Measurements from ENCODE around the gene CDC5L.

CDC5L gene

DNA sequence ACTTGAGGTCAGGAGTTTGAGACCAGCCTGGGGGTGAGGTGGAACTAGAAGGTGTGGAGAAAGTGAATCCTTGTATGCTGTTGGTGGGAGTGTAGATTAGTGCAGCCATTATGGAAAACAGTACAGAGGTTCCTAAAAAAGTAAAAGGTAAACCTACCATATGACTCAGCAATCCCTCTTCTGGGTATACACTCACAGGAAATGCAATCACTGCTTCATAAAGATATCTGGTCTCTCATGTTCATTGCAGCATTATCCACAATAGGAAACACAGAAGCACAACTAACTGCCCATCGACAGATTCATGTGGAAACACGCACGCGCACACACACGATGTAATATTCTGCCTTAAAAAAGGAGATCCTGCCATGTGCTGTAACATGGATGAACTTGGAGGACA, 66.7 kb downstream of the CDC5L start:
- DNase-seq (ENCODE audit: extremely low spot score) = no peak
- TF ChIP-seq ARNT (IDR thresholded peaks at IDR 0.05) (no peak), L3MBTL2 (conservative IDR thresholded peaks at IDR 0.05) (no peak), SUZ12 (IDR thresholded peaks at IDR 0.05) (no peak), LEF1 (IDR thresholded peaks at IDR 0.05; ENCODE audit: borderline replicate concordance) (no peak), FOXK2 (IDR thresholded peaks at IDR 0.05) (no peak), TARDBP (IDR thresholded peaks at IDR 0.05) (no peak), SP1 (IDR thresholded peaks at IDR 0.05) (no peak), HDGF (IDR thresholded peaks at IDR 0.05; ENCODE audit: borderline replicate concordance) (no peak), FOXM1 (IDR thresholded peaks at IDR 0.05; ENCODE audit: borderline replicate concordance) (no peak), BHLHE40 (IDR thresholded peaks at IDR 0.05; ENCODE audit: borderline replicate concordance) (no peak), ELF4 (IDR thresholded peaks at IDR 0.05) (no peak), NFRKB (IDR thresholded peaks at IDR 0.05) (no peak)
- TF ChIP-seq, protein P1, sequence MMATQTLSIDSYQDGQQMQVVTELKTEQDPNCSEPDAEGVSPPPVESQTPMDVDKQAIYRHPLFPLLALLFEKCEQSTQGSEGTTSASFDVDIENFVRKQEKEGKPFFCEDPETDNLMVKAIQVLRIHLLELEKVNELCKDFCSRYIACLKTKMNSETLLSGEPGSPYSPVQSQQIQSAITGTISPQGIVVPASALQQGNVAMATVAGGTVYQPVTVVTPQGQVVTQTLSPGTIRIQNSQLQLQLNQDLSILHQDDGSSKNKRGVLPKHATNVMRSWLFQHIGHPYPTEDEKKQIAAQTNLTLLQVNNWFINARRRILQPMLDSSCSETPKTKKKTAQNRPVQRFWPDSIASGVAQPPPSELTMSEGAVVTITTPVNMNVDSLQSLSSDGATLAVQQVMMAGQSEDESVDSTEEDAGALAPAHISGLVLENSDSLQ (IDR thresholded peaks at IDR 0.05) = no peak
- CTCF ChIA-PET = interaction anchor here (1.1 to 1.7 kb wide), 4 partner anchors 10 to 29 kb away, joined by 3 to 6 read pairs (median 4); no protein-coding TSS in a partner anchor
- POLR2A ChIA-PET = no interaction called here

DNA sequence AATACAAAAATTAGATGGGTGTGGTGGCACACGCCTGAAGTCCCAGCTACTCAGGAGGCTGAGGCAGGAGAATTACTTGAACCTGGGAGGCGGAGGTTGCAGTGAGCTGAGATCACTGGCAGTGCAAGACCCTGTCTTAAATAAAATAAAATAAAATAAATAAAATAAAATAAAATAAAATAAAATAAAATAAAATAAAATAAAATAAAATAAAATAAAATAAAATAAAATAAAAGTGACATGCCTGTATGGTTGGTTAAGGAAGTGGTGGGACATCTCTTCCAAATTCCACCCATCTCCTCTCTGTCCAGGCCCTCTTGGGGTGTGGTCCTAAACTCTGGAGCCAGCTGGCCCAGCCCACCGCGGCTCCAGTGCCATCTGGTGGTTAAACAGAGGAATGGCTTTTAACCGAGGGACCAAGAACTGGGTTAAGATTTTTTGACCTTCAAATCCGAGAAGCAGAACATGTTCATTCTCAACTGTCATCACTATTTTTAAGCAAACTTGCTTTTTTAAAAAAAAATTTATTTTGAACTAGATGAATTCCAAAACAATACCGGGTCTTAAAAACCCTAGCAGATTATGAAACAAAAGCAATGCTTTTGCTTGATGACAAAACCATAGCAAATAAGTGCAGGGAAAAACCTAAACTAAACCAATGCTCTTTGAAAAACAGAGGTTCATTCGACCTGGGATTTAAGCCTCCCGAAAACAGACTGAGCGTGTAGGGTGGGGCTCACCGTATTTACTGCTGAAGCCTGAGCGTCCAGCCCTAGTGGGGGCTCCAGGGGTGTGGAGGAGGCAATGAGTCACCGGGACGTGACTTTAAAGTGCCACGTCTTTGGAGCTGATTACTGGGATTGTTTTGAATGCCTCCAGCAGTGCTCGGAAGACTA, 68.8 kb downstream of the CDC5L start:
- TF ChIP-seq SP1 (IDR thresholded peaks at IDR 0.05) = no peak
- no peak for TF ChIP-seq FOXK2 (IDR thresholded peaks at IDR 0.05)
- TF ChIP-seq TARDBP (IDR thresholded peaks at IDR 0.05) = no peak
- no peak for TF ChIP-seq ZNF384 (IDR thresholded peaks at IDR 0.05)
- TF ChIP-seq BHLHE40 (IDR thresholded peaks at IDR 0.05; ENCODE audit: borderline replicate concordance) = no peak
- no peak for TF ChIP-seq CTBP1 (IDR thresholded peaks at IDR 0.05; ENCODE audit: borderline replicate concordance)
- no peak for TF ChIP-seq FOXM1 (IDR thresholded peaks at IDR 0.05; ENCODE audit: borderline replicate concordance)
- no peak for TF ChIP-seq NFRKB (IDR thresholded peaks at IDR 0.05)
- TF ChIP-seq SUZ12 (IDR thresholded peaks at IDR 0.05) = no peak
- no peak for TF ChIP-seq ELF4 (IDR thresholded peaks at IDR 0.05)
- no peak for TF ChIP-seq FOXA1 (IDR thresholded peaks at IDR 0.05)
- ChIA-PET POLR2A (interaction anchor here (0.6 to 1.0 kb wide), 2 partner anchors 9 to 69 kb away, joined by 3 to 5 read pairs; partner anchors contain the start of gene CDC5L), CTCF (interaction anchor here (0.5 to 1.7 kb wide), 9 partner anchors 9 to 1085 kb away, joined by 3 to 6 read pairs (median 4); no protein-coding TSS in a partner anchor)
- DNase-seq (ENCODE audit: extremely low spot score) = peak; percentile 81

DNA sequence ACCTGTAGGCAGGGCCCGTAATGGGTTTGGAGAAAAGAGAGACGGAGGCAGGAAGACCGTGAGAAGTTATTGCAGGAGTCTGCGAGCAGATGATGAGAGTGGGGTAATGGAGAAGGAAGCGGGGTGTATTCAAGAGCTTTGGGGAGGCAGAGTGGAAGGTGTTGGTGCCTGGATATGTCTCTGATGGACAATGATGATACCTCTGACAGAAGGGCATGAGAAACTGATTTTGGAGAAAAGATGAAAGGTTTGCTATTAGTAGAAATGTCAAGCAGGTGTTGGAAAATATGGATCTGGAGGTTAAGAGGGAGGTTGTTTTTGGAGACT, 69.4 kb downstream of the CDC5L start:
- ChIA-PET POLR2A (interaction anchor here (0.6 to 1.0 kb wide), 2 partner anchors 8 to 69 kb away, joined by 3 to 5 read pairs; partner anchors contain the start of gene CDC5L), CTCF (interaction anchor here (0.6 to 1.7 kb wide), 5 partner anchors 9 to 27 kb away, joined by 3 to 5 read pairs (median 4); no protein-coding TSS in a partner anchor)
- no peak for DNase-seq (ENCODE audit: extremely low spot score)
- TF ChIP-seq ZNF384 (IDR thresholded peaks at IDR 0.05) = no peak
- TF ChIP-seq HDGF (IDR thresholded peaks at IDR 0.05; ENCODE audit: borderline replicate concordance) = no peak
- no peak for TF ChIP-seq SUZ12 (IDR thresholded peaks at IDR 0.05)
- TF ChIP-seq NFRKB (IDR thresholded peaks at IDR 0.05) = no peak

DNA sequence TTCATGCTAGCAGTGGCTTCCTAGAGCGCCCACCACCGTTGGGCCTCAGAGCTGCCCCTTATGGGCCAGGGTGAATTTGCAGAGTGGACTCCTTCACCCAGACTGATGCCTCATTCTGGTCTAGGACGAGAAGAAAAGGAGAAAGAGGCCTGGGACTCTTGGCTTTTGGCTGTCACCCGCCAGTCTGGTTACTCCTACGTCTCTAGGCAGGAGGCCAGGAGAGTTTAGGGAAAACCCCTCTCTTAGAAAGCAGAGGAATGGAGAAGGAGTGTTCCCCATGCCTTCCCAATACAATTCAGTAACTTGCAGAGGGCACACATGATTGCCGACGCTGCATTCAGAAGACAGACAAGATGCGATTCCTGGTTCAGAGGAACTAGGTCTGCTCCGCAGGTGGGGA, 70.1 kb downstream of the CDC5L start:
- CTCF ChIA-PET = interaction anchor here (0.7 to 1.7 kb wide), 5 partner anchors 12 to 28 kb away, joined by 3 to 4 read pairs (median 4); no protein-coding TSS in a partner anchor
- POLR2A ChIA-PET = no interaction called here
- DNase-seq (ENCODE audit: extremely low spot score) = no peak
- no peak for TF ChIP-seq FOXA1 (IDR thresholded peaks at IDR 0.05)
- TF ChIP-seq NFRKB (IDR thresholded peaks at IDR 0.05) = no peak
- TF ChIP-seq LEF1 (IDR thresholded peaks at IDR 0.05; ENCODE audit: borderline replicate concordance) = no peak
- TF ChIP-seq, protein P1 (IDR thresholded peaks at IDR 0.05) = no peak
- TF ChIP-seq FOXM1 (IDR thresholded peaks at IDR 0.05; ENCODE audit: borderline replicate concordance) = no peak
- no peak for TF ChIP-seq HDGF (IDR thresholded peaks at IDR 0.05; ENCODE audit: borderline replicate concordance)
- no peak for TF ChIP-seq ZNF384 (IDR thresholded peaks at IDR 0.05)
- no peak for TF ChIP-seq TARDBP (IDR thresholded peaks at IDR 0.05)
- no peak for TF ChIP-seq SUZ12 (IDR thresholded peaks at IDR 0.05)
- no peak for TF ChIP-seq CTBP1 (IDR thresholded peaks at IDR 0.05; ENCODE audit: borderline replicate concordance)
- no peak for TF ChIP-seq L3MBTL2 (conservative IDR thresholded peaks at IDR 0.05)
- TF ChIP-seq FOXK2 (IDR thresholded peaks at IDR 0.05) = no peak
- no peak for TF ChIP-seq ELF4 (IDR thresholded peaks at IDR 0.05)
- no peak for TF ChIP-seq ARNT (IDR thresholded peaks at IDR 0.05)
- TF ChIP-seq SP1 (IDR thresholded peaks at IDR 0.05) = no peak
- TF ChIP-seq BHLHE40 (IDR thresholded peaks at IDR 0.05; ENCODE audit: borderline replicate concordance) = no peak

DNA sequence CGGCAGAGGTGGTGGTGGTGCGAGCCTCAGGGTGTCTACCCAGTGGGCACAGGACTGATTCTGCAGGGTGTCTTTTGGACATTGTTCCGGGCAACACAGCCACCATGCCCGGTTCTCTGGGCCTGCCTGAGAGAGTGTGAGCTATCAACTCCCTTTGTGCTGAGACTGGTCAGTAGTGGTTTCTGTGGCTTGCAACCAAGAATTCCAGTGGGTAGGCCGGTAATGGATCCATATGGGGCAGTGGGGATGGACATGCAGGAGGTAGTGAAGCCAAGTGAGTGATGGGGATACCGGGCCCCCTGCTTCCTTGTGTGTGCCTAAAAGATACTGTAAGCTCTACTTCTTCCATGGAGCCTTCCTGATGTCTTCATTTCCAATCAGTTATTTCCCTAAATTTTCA, 71.0 kb downstream of the CDC5L start:
- DNase-seq (ENCODE audit: extremely low spot score) = no peak
- TF ChIP-seq L3MBTL2 (conservative IDR thresholded peaks at IDR 0.05) = no peak
- no peak for TF ChIP-seq NFRKB (IDR thresholded peaks at IDR 0.05)
- no peak for TF ChIP-seq BHLHE40 (IDR thresholded peaks at IDR 0.05; ENCODE audit: borderline replicate concordance)
- TF ChIP-seq CTBP1 (IDR thresholded peaks at IDR 0.05; ENCODE audit: borderline replicate concordance) = no peak
- TF ChIP-seq TARDBP (IDR thresholded peaks at IDR 0.05) = no peak
- TF ChIP-seq LEF1 (IDR thresholded peaks at IDR 0.05; ENCODE audit: borderline replicate concordance) = no peak
- CTCF ChIA-PET = interaction anchor here (0.9 to 1.3 kb wide), 5 partner anchors 11 to 19 kb away, joined by 3 to 4 read pairs (median 3); no protein-coding TSS in a partner anchor
- POLR2A ChIA-PET = no interaction called here

DNA sequence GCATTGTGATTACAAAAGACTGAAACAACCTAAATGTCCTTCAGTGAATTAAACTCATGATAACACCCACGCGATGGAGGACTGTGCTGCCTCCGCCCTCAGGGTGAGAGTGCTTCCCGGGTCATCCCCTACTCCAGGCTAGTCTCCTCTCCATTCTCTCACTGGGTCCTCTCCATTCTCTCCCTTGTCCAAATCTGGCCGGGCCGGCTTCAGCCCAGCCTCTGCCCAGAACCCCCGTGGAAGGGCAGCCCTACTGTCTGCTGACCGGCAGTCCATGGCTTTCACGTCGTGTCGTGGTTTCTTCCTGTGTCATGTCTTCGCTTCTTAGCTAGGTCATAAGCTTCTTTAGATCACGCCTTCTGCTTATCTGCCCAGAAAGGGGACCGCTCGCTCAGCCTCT, 74.8 kb downstream of the CDC5L start:
- TF ChIP-seq FOXA1 (IDR thresholded peaks at IDR 0.05) (no peak), ZNF384 (IDR thresholded peaks at IDR 0.05) (no peak), SUZ12 (IDR thresholded peaks at IDR 0.05) (no peak), NFRKB (IDR thresholded peaks at IDR 0.05) (no peak), HDGF (IDR thresholded peaks at IDR 0.05; ENCODE audit: borderline replicate concordance) (no peak), SP1 (IDR thresholded peaks at IDR 0.05) (no peak), L3MBTL2 (conservative IDR thresholded peaks at IDR 0.05) (no peak), FOXM1 (IDR thresholded peaks at IDR 0.05; ENCODE audit: borderline replicate concordance) (no peak), LEF1 (IDR thresholded peaks at IDR 0.05; ENCODE audit: borderline replicate concordance) (no peak), TARDBP (IDR thresholded peaks at IDR 0.05) (no peak), ELF4 (IDR thresholded peaks at IDR 0.05) (no peak), ARNT (IDR thresholded peaks at IDR 0.05) (no peak), CTBP1 (IDR thresholded peaks at IDR 0.05; ENCODE audit: borderline replicate concordance) (no peak), FOXK2 (IDR thresholded peaks at IDR 0.05) (no peak), BHLHE40 (IDR thresholded peaks at IDR 0.05; ENCODE audit: borderline replicate concordance) (no peak)
- TF ChIP-seq, protein P1 (IDR thresholded peaks at IDR 0.05) = no peak
- ChIA-PET POLR2A (no interaction called here), CTCF (interaction anchor here (4.2 kb wide), 1 partner anchor 13 kb away, joined by 19 read pairs; no protein-coding TSS in a partner anchor)
- no peak for DNase-seq (ENCODE audit: extremely low spot score)

All from HEK293T (cell line).